CD4-positive, alpha-beta T cell treated with Interleukin-21 for 1 hour (primary cell): ENCODE data around the gene FAM227B.
"Not testable (repeated sequence)": the region's sequence is repeated elsewhere in the genome, so short reads cannot be mapped to it uniquely, and the experiment has no call there.

ENCODE experiments used
- DNase-seq: peaks from one replicate; pipeline ENCODE4 v3.0.0-alpha.2; 2020

Gene FAM227B

GRCh38 chr15:49492151-49492550, 128.5 kb downstream of the FAM227B start:
- no peak for DNase-seq

GRCh38 chr15:49490966-49491365, 129.7 kb downstream of the FAM227B start:
- no peak for DNase-seq

- DNase-seq: not testable (repeated sequence)
Measured at GRCh38 chr15:49485401-49485800, 135.2 kb downstream of the FAM227B start.

GRCh38 chr15:49478982-49479381, 141.6 kb downstream of the FAM227B start:
- not testable (repeated sequence) for DNase-seq

- not testable (repeated sequence) for DNase-seq
Measured at GRCh38 chr15:49478021-49478420, 142.6 kb downstream of the FAM227B start.

- DNase-seq: no peak
Measured at GRCh38 chr15:49473031-49473430, 147.6 kb downstream of the FAM227B start.

GRCh38 chr15:49472338-49472737, 148.3 kb downstream of the FAM227B start:
- DNase-seq: no peak

GRCh38 chr15:49471733-49472132, 148.9 kb downstream of the FAM227B start:
- no peak for DNase-seq

GRCh38 chr15:49471248-49471647, 149.4 kb downstream of the FAM227B start:
- peak; percentile 20 for DNase-seq

GRCh38 chr15:49468481-49468839, 152.2 kb downstream of the FAM227B start:
- no peak for DNase-seq

GRCh38 chr15:49467746-49468480, 152.7 kb downstream of the FAM227B start:
- no peak for DNase-seq

- DNase-seq: no peak
Measured at GRCh38 chr15:49466119-49466518, 154.5 kb downstream of the FAM227B start.

GRCh38 chr15:49464522-49464921, 156.1 kb downstream of the FAM227B start:
- DNase-seq: no peak

GRCh38 chr15:49462232-49462844, 158.3 kb downstream of the FAM227B start:
- no peak for DNase-seq

GRCh38 chr15:49460411-49460941, 160.1 kb downstream of the FAM227B start:
- no peak for DNase-seq

- DNase-seq: no peak
Measured at GRCh38 chr15:49458145-49458544, 162.5 kb downstream of the FAM227B start.

- DNase-seq: no peak
Measured at GRCh38 chr15:49456166-49456565, 164.5 kb downstream of the FAM227B start.

GRCh38 chr15:49452595-49452994, 168.0 kb downstream of the FAM227B start:
- DNase-seq: no peak

GRCh38 chr15:49441816-49442215, 178.8 kb downstream of the FAM227B start:
- DNase-seq: no peak

- no peak for DNase-seq
Measured at GRCh38 chr15:49441356-49441755, 179.3 kb downstream of the FAM227B start.

- no peak for DNase-seq
Measured at GRCh38 chr15:49439678-49440395, 180.8 kb downstream of the FAM227B start.

- DNase-seq: no peak
Measured at GRCh38 chr15:49438962-49439631, 181.5 kb downstream of the FAM227B start.

GRCh38 chr15:49436751-49437150, 183.9 kb downstream of the FAM227B start:
- DNase-seq: no peak
